SHP77 treated with DMSO at 0.1 percent for 48 hours (cell line): ENCODE data around the gene TMPRSS9.
"Not testable (repeated sequence)": the region's sequence is repeated elsewhere in the genome, so short reads cannot be mapped to it uniquely, and the experiment has no call there.

Experiments used
- DNase-seq: peaks from one replicate; lab custom pipeline; 2025; lab: John Stamatoyannopoulos, UW

Gene TMPRSS9

DNA sequence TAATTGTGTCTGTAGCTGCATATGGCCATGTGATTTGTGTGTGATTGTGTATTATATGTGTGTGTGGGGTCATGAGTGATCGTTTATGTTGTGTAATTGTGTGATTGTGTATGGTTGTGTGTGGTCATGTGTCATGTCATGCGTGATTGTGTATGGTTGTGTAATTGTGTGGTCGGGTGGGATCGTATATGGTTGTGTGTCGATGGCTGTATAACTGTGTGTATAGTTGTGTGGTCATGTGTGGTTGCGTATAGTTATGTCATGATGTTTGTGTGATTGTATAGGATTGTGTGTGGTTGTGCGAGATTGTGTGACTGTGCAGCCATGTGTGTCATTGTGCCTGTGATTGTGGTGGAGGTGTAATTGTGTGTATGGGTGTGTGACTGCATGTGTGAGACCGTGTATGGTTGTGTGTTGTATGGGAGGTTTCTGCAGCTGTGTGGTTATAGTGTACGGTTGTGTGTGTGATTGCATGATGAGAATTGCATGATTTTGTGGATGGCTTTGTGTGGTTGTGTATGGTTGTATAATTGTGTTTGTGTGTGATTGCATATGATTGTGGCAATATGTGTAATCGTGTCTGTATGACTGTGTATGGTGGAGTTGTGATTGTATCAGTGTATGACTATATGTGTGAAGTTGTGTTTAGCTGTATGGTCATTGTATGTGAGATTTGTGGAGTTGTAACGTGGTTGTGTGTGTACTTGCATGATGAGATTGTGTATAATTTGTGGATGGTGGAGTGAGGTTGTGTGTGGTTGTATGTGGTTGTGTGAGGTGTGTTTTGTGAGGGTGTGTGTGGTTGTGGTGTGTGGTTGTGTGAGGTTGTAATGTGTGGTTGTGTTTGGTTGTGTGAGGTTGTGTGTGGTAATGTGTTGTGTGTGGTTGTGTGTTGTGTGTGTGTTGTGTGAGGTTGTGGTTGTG, 2.2 kb downstream of the TMPRSS9 start:
- DNase-seq: no peak

DNA sequence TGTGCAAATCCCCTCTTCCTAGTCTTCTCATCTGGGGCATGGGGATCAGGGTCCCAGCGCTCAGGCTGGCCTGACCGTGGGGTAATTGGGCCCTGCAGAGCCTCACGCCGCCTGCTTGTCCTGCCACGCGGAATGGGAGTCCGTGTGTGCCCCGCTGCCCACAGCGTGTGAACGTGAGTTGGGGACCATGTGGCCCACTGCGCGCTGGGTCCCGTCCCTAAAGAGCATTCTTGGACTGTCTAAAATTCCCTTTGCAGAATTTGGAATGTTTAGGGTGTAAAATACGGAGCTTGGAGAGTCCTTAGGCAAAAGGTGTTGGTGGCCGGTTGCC, 2.9 kb downstream of the TMPRSS9 start:
- DNase-seq: no peak

DNA sequence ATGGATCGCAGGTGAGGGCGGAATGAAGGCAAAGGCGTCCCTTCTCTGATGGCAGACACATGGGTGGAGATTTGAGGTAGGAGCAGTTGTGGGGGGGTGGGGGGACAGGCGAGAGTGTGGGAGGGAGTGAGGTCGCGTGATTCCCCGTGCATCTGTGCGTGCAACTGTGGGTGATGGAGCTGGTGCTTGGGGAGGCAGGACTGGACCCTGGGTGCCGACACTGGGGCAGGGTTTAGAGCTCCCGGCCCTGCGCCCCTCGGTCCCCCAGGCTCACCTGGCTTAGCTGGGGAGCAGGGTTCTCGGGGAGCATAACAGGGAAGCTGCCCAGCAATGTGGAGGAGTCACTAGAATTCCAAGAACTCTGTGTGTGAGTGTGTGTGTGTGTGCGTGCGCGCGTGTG, 3.4 kb downstream of the TMPRSS9 start:
- DNase-seq: no peak

DNA sequence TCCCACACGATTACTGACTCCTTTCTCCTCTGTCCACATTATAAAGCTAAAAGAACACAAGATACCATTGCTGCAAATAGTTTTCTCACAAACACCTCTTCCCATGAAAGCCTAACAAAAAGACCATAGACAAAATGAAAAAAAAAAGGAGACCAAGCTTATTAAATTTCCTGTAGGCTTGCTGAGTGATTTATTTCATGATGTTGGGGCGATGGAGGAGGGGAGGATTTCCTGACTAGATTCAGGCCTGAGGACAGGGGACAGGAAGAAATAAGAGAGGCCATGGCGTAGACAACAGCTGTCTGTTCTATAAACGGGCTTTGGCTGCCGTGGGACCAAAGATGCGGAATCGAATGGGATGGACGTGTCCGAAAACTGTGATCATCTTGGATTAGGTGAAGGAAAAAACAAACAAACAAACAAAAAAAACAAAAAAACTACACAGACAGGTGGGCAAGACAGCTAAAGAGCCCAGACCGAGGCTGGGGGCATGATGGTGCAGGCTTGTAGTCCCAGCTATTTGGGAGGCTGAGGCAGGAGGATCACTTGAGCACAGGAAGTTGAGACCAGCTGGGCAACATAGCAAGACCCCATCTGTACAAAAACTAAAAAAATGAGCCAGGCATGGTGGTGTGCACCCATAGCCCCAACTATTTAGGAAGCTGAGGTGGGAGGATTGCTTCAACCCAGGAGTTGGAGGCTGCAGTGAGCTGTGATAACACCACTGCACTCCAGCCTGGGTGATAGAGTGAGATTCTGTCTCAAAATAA, 5.3 kb downstream of the TMPRSS9 start:
- no peak for DNase-seq

DNA sequence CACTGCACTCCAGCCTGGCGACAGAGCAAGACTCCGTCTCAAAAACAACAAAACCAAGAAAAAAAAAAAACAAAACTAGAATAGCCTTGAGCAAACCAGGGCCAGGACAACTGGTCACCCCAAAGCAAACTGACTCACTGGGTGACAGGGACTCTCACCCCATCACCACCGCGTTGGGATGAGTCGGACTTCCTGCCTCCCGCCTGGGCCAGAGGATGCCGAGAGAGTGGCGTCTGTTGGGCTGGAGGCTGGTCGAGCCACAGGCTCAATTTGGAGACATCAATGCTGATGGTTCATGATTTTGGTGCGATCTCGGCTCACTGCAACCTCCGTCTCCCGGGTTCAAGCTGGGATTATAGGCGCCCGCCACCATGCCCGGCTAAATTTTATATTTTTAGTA, 11.6 kb downstream of the TMPRSS9 start:
- no peak for DNase-seq

DNA sequence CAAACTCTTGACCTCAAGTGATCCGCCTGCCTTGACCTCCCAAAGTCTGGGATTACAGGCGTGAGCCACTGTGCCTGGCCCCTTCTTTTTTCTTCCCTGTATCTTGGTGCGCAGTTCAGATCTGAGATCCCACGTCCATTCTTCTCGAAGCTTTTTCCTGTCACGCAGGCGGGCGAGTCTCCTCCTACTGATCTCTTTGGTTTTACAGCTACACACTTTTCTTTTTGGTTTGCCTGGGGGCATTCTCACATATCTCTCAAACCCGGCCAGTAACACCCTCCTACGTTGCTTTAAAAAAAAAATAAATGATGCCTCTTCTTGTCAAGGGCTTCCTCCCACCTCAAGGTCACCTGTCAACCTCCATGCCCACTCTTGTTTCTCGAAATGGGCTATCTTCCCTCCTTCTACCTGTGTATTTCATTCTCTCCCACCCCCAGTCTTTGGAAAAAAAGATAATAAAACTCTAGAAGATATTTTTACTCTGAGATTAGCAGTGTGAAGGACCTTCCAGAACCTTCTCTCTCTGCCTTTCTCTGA, 12.1 kb downstream of the TMPRSS9 start:
- DNase-seq: no peak

DNA sequence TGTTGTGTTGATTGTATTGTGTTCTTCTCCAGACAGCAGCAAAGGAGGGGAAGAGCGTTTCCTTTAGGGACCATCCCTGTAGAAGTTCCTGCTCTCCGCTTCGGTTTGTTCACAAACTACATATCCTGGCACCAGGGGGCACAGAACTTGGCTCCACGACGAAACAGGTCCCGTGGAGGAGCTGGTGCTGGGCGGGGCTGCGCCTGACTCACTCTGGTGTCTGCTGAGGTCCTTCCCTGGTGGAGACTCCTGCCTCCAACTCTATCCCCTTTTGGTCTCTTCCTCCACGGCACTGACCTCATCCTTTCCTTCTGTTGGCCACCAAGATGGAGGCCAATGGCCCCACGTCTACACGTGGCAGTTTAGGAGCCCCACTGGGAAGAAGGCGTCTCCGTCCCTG, 14.7 kb downstream of the TMPRSS9 start:
- no peak for DNase-seq

DNA sequence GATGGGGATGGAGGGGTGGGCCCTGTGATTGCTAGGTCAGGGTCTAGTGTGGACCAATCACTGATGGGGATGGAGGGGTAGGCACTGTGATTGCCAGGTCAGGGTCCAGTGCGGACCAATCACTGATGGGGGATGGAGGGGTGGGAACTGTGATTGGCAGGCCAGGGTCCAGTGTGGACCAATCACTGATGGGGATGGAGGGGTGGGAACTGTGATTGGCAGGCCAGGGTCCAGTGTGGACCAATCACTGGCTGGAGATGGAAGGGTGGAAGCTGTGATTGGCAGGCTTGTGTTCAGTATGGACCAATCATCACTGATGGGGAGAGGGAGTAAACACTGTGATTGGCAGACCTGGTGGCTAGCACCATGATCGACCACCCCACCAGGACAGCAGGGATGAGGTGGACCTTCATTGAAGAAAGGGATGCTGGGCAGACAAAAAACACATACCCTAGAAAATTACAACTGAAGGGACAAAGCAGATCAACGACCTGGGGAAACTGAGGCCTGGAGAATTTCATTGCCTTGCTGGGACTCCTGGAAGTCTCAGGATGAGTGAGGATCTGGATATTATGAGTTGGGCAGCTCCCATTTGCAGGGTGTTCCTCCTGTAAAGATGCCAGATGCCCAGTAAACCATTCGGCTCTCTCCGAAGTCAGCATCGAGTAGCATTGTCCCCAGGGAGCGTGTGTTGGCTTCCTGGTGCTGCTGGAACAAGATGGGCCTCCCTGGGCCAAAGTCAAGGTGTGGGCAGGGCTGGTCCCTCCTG, 15.5 kb downstream of the TMPRSS9 start:
- no peak for DNase-seq

DNA sequence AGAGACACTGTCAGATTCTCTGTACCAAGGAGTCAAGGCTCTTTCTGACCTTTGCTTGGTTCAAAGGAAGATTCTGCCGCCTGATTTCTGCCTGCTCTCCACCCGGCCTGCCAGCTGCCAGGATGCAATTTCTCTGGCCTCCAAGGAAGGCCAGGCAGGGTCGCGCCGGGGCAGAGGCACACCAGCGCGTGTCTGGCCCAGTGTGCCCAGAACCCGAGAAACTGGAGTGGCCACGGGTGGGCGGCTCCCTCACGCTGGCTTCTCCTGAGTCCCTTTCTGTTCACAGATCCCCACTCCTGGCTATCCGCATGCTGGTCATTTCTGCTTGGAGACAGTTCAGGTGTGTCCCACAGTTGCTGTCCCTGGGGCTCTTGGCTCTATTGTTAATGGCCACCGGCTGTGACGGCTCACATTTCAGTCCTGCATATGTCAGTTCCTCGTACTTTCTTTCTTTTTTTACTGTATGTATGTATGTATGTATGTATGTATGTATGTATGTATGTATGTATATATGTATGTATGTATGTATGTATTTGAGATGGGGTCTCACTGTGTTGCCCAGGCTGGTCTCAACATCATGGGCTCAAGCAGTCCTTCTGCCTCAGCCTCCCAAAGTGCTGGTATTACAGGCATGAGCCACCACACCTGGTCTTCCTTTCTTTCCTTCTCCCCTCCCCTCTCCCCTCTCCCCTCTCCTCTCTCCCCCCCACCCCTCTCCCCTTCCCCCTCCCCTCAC, 16.9 kb downstream of the TMPRSS9 start:
- DNase-seq: no peak

DNA sequence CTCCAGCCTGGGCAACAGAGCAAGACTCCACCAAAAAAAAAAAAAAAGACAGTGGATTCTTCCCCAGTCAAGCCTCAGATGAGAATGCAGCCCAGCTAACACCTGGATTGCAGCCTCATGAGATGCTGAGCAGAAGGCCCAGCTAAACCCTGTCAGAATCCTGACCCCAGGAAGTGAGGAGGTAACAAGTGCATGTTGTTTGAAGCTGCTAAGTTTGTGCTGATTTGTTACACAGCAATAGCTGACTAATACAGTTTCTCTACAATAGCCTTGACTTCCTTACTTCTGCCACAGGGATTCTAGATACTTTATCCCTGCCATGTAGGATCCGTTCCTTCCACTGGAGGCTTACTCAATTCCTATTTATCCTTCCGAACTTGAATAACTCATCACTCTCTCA, 20.5 kb downstream of the TMPRSS9 start:
- DNase-seq: no peak

DNA sequence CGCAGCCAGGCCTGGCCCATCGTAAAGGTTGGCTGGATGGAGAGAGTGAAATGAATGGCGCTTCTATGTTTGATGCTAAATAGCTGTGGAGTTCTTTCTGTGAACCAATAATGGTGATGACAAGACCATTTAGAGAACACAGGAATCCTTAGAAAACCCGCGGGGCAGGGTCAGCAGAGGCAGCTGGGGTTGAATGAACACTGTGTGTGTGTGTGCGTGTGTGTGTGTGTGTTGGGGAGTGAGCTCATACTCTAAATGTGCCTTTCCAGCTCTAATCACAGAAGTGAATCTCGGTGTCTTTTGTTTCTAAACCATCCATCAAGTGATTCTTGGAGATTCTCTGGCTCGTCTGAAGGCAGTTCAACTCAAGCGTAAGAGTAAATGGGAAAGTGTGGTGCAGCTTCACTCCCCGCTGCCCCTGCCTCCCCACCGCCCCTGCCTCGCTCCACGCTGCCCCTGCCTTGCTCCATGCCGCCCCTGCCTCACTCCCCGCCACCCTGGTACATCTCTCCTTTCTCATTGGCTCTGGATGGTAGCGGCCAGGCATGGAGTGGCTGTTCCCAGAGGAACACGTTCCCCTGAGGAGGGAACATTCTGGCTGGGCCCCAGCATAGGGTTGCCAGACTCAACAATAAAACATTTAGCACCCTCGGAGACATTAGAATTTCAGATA, 21.2 kb downstream of the TMPRSS9 start:
- DNase-seq: no peak

DNA sequence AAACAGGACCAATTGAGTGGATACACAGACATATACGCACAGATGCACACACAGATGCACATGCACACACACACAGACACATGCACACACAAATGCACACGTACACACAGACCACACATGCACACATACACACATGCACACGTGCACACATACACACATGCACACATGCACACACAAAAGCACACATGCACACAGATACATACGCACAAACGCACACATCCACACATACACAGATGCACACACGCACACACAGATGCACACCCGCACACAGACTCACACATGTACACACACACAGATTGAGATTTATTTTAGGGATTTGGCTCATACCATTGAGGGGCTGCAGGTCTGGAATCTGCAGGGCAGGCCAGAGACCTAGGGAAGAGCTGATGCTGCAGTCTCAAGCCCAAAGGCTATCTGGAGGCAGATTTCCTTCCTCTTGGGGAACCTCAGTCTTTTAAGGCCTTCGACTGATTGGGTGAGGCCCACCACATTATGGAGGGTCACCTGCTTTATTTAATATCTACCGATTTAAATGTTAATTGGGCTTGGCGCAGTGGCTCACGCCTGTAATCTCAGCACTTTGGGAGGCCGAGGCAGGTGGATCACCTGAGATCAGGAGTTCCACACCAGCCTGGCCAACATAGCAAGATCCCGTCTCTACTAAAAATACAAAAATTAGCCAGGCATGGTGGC, 22.6 kb downstream of the TMPRSS9 start:
- no peak for DNase-seq

DNA sequence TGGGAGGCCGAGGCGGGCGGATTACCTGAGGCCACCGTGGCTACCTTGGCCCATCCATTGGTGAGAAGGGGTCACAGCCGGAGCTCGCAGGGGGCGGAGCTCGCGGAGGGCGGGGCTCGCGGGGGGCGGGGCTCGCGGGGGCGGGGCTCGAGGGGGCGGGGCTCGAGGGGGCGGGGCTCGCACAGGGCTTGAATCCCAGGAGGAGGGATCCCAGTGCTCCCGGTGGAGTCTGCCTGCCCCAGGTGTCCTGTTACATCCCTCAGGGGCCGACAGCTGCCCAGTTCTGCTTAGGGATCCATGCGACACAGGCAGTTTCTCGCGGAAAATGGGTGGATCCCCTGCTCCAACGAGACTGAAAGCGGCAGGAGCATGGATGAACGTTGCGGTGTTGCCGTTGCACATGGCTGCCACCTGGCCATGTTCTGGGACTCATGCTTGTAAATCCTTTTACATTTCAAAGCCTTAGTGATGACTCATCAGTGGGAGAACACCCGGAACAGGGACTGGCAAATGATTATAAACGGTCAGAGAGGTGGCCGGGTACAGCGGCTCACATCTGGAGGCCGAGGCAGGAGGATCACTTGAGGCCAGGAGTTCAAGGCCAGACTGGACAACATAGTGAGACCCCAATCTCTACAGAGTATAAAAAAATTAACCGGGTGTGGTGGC, 25.1 kb downstream of the TMPRSS9 start:
- DNase-seq: peak; percentile 78

DNA sequence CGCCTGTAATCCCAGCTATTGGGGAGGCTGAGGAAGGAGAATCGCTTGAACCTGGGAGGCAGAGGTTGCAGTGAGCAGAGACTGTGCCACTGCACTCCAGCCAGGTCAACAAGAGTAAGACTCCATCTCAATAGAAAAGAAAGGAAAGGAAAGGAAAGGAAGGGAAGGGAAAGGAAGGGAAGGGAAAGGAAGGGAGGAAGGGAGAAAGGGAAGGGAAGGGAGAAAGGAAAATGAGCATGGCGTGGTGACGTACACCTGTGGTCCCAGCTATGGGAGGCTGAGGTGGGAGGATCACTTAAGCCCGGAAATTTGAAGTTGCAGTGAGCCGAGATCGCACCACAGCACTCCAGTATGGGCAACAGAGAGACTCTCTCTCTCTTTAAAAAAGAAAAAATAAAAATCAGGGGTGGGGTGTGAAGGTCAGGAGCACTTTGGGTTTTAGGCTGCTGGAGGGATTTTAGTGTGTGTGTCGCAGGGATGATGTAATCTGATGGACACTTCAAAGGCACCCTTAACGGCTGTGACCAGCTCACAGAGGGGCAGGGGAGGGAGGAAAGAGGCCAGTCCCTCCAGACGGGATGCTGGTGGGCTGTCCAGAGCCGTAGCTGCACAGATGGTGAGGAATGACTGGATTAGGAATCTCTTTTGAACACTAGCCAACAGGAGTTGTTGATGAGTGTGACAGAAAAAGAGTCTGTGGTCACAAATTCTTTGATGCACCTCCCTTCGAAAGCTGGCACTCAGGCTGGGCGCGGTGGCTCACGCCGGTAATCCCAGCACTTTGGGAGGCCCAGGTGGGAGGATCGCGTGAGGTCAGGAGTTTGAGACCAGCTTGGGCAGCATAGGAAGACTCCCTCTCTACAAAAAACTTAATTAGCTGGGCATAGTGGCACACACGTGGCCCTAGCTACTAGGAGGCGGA, 27.6 kb downstream of the TMPRSS9 start:
- DNase-seq: no peak

DNA sequence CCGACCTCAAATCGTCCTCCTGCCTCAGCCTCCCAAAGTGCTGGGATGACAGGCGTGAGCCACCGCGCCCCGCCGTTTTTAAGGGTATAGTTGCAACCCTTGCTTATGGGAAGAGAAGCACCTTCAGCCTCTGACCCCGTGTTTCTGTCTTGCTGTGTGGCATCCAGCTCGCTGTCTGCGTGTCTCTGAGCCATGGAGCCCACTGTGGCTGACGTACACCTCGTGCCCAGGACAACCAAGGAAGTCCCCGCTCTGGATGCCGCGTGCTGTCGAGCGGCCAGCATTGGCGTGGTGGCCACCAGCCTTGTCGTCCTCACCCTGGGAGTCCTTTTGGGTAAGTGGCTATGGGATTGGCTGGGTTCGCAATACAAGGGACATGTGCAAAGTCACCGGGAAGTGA, 29.5 kb downstream of the TMPRSS9 start:
- DNase-seq: no peak

DNA sequence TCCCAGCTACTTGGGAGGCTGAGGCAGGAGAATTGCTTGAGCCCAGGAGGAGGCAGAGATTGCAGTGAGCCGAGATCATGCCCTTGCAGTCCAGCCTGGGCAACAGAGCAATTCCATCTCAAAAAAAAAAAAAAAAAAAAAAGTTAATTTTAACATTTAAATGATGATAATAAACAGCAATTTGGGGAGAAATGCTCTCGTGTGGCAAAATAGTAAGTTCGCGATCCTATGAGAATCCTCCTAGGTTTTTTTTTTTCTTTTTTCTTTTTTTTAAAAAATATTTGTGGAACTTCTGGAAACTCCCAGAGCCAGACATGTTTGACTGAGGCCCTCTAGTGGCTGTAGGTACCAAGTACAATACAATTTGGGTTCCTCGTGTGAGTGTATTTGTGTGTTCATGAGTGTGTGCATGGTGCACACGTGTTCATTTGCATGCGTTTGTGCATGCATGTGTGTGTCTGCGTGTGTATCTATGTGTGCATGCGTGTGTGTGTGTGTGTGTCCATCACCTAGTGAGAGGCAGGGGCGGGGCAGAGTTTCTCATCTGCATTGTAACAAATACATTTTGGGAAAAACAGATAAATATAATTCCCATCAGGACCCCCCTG, 31.2 kb downstream of the TMPRSS9 start:
- no peak for DNase-seq

DNA sequence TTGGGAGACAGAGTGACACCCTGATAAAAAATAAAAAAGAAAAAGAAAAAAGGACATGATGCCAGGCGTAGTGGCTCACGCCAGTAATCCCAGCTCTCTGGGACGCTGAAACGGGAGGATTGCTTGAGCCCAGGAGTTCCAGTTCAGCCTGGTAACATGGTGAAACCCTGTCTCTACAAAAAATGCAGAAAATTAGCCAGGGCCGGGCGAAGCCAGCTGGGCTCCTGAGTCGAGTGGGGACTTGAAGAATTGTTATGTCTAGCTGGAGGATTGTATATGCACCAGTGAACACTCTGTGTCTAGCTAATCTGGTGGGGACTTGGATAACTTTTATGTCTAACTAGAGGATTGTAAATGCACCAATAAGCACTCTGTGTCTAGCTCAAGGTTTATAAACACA, 32.3 kb downstream of the TMPRSS9 start:
- DNase-seq: no peak

DNA sequence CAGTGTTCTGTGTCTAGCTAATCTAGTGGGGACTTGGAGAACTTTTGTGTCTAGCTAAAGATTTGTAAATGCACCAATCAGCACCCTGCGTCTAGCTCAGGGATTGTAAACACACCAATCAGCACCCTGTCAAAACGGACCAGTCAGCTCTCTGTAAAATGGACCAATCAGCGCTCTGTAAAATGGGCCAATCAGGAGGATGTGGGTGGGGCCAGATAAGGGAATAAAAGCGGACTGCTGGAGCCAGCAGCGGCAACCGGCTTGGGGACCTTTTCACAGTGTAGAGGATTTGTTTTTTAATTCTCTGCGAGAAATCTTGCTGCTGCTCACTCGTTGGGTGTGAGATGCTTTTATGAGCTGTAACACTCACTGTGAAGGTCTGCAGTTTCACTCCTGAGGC, 32.8 kb downstream of the TMPRSS9 start:
- not testable (repeated sequence) for DNase-seq
